Neuronal stem cell (in vitro differentiated cells): ENCODE measurements around the gene CEP131.

Experiments used
- DNase-seq: peaks from one replicate; pipeline ENCODE4 v3.0.0-alpha.2; 2013; ENCODE audit warnings: low spot score
- H2AFZ ChIP-seq: one replicate; pipeline ENCODE4 v1.6.1; 2013; ENCODE audit warnings: mild to moderate bottlenecking, low read length, inconsistent platforms
- H2AK5ac ChIP-seq: 2 replicates; pipeline ENCODE4 v1.6.1; 2013; ENCODE audit warnings: low read depth, mild to moderate bottlenecking, inconsistent platforms, low read length, moderate library complexity, mixed read lengths
- H2BK120ac ChIP-seq: 2 replicates; pipeline ENCODE4 v1.6.1; 2013; ENCODE audit warnings: low read depth, mild to moderate bottlenecking, inconsistent platforms, low read length, moderate library complexity, mixed read lengths
- H2BK12ac ChIP-seq: one replicate; pipeline ENCODE4 v1.6.1; 2013; ENCODE audit warnings: low read length, inconsistent platforms
- H2BK15ac ChIP-seq: 2 replicates; pipeline ENCODE4 v1.6.1; 2013; ENCODE audit warnings: mild to moderate bottlenecking, low read length, inconsistent platforms, mixed read lengths
- H2BK5ac ChIP-seq: one replicate; pipeline ENCODE4 v1.6.1; 2013; ENCODE audit warnings: inconsistent platforms, mild to moderate bottlenecking, low read length, moderate library complexity
- H3K14ac ChIP-seq: one replicate; pipeline ENCODE4 v1.6.1; 2013; ENCODE audit warnings: low read length, inconsistent platforms
- H3K18ac ChIP-seq: 2 replicates; pipeline ENCODE4 v1.6.1; 2013; ENCODE audit warnings: low read length, inconsistent platforms
- H3K23ac ChIP-seq: 2 replicates; pipeline ENCODE4 v1.6.1; 2013; ENCODE audit warnings: low read depth, mild to moderate bottlenecking, mixed read lengths, low read length, inconsistent platforms; ENCODE audit not compliant: poor library complexity
- H3K27ac ChIP-seq: replicated peaks from 3 replicates; pipeline ENCODE4 v1.5.1; 2013; ENCODE audit warnings: low read length, inconsistent platforms
- H3K27me3 ChIP-seq, 3 experiments: 2 replicates each; pipeline ENCODE4 v1.6.1; 2013; ENCODE audit warnings: low read length in 3 of 3, mild to moderate bottlenecking in 2 of 3, inconsistent platforms in 1 of 3, low read depth in 1 of 3, mixed read lengths in 1 of 3, moderate library complexity in 1 of 3; ENCODE audit not compliant: control insufficient read depth in 3 of 3, insufficient read depth in 3 of 3
- H3K36me3 ChIP-seq, 2 donors: replicated peaks in 1 of 2; 2 replicates each; pipeline ENCODE4 v1.6.1; 2013; ENCODE audit warnings: low read length in 2 of 2; ENCODE audit not compliant: control insufficient read depth in 2 of 2, insufficient read depth in 2 of 2
- H3K4ac ChIP-seq: 2 replicates; pipeline ENCODE4 v1.6.1; 2013; ENCODE audit warnings: inconsistent platforms, mild to moderate bottlenecking, low read length, moderate library complexity
- H3K4me1 ChIP-seq, 2 donors: 1 replicate in 1 of 2; 2 replicates in 1 of 2; pipeline ENCODE4 v1.6.1; 2013; ENCODE audit warnings: low read length in 2 of 2, low read depth in 1 of 2; ENCODE audit not compliant: control insufficient read depth in 2 of 2, insufficient read depth in 1 of 2
- H3K4me2 ChIP-seq: one replicate; pipeline ENCODE4 v1.6.1; 2013; ENCODE audit warnings: mild to moderate bottlenecking, low read length, inconsistent platforms; ENCODE audit not compliant: insufficient read depth, poor library complexity, severe bottlenecking
- H3K4me3 ChIP-seq, 2 donors: 2 replicates each; pipeline ENCODE4 v1.5.1; 2013; ENCODE audit warnings: low read length in 2 of 2, mild to moderate bottlenecking in 2 of 2, inconsistent platforms in 1 of 2, moderate library complexity in 1 of 2
- H3K79me1 ChIP-seq: one replicate; pipeline ENCODE4 v1.6.1; 2013; ENCODE audit warnings: low read depth, mild to moderate bottlenecking, inconsistent platforms, low read length, moderate library complexity
- H3K9ac ChIP-seq: one replicate; pipeline ENCODE4 v1.6.1; 2013; ENCODE audit warnings: mild to moderate bottlenecking, low read depth, low read length, inconsistent platforms; ENCODE audit not compliant: poor library complexity
- H3K9me3 ChIP-seq, 2 donors: replicated peaks in 1 of 2; 2 replicates each; pipeline versions ENCODE3 to v1.6.1; 2013; ENCODE audit warnings: low read length in 2 of 2, mild to moderate bottlenecking in 2 of 2, inconsistent platforms in 1 of 2, low read depth in 1 of 2, mixed read lengths in 1 of 2, moderate library complexity in 1 of 2; ENCODE audit not compliant: control insufficient read depth in 2 of 2, insufficient read depth in 1 of 2
- H4K8ac ChIP-seq: one replicate; pipeline ENCODE4 v1.6.1; 2013; ENCODE audit warnings: low read depth, mild to moderate bottlenecking, inconsistent platforms, low read length, moderate library complexity
- H4K91ac ChIP-seq: one replicate; pipeline ENCODE4 v1.6.1; 2013; ENCODE audit warnings: low read length, low read depth, mild to moderate bottlenecking, inconsistent platforms; ENCODE audit not compliant: poor library complexity
- WGBS, 2 donors: extraction: QIAGEN DNeasy Blood & Tissue Kit; methylation state at CpG; one replicate each; pipeline ENCODE4 v1.1.7; 2013; ENCODE audit warnings: missing lambda C conversion rate in 2 of 2, mixed read lengths in 1 of 2; ENCODE audit not compliant: insufficient read length in 2 of 2, insufficient replicate concordance in 1 of 2; ENCODE audit errors: extremely low coverage in 2 of 2; 5-methylcytosine and 5-hydroxymethylcytosine counted together

CEP131 gene

GRCh38 chr17:81171941-81172340, 50.8 kb downstream of the CEP131 start:
- Histone ChIP-seq H2BK12ac (no peak overlapping the region), H3K4me1 (no peaks in the 10 kb centered on the region), H2BK120ac (no peak overlapping the region), H3K23ac (no peak overlapping the region), H3K4ac (no peak overlapping the region), H3K36me3 (peaks cover 0 to 2% of the 10 kb centered on the region in 2 donors), H3K4me3 (no peak overlapping the region), H4K8ac (no peak overlapping the region), H3K9me3 (peaks cover 3 to 7% of the 10 kb centered on the region in 2 donors), H2AFZ (no peak overlapping the region), H3K4me2 (no peak overlapping the region), H2BK15ac (no peak overlapping the region), H2AK5ac (no peak overlapping the region), H2BK5ac (no peak overlapping the region), H3K79me1 (peaks cover 2% of the 10 kb centered on the region), H3K9ac (no peak overlapping the region), H3K14ac (no peak overlapping the region), H4K91ac (no peak overlapping the region), H3K18ac (no peak overlapping the region), H3K27ac (no peak overlapping the region), H3K27me3 (no peaks in the 10 kb centered on the region)
- DNase-seq: no peak
- WGBS, 2 donors: no CpG with 5 or more reads among the region's 8 CpGs

GRCh38 chr17:81170727-81171494, 51.9 kb downstream of the CEP131 start:
- Histone ChIP-seq H2AK5ac (no peak overlapping the region), H2BK120ac (no peak overlapping the region), H3K27ac (no peak overlapping the region), H3K27me3 (no peaks in the 10 kb centered on the region), H3K79me1 (peaks cover 2% of the 10 kb centered on the region), H2AFZ (no peak overlapping the region), H3K18ac (peak overlapping the region; percentile 27), H3K4ac (no peak overlapping the region), H2BK12ac (no peak overlapping the region), H3K4me2 (no peak overlapping the region), H3K9ac (no peak overlapping the region), H3K4me3 (no peak overlapping the region), H2BK5ac (no peak overlapping the region), H3K4me1 (peaks cover 4 to 5% of the 10 kb centered on the region in 2 donors), H3K36me3 (peaks cover 0 to 2% of the 10 kb centered on the region in 2 donors), H4K91ac (no peak overlapping the region), H2BK15ac (no peak overlapping the region), H4K8ac (no peak overlapping the region), H3K23ac (no peak overlapping the region), H3K14ac (no peak overlapping the region), H3K9me3 (peaks cover 3 to 7% of the 10 kb centered on the region in 2 donors)
- no CpG with 5 or more reads among the region's 15 CpGs for WGBS, 2 donors
- DNase-seq: no peak

GRCh38 chr17:81169870-81170309, 52.9 kb downstream of the CEP131 start:
- no peak overlapping the region for H2BK15ac ChIP-seq
- peak overlapping the region in 1 of 2 donors; percentile 73 for H3K4me3 ChIP-seq
- DNase-seq: no peak
- peaks cover 0 to 2% of the 10 kb centered on the region in 2 donors for H3K36me3 ChIP-seq
- no peak overlapping the region for H3K23ac ChIP-seq
- peaks cover 4% of the 10 kb centered on the region for H3K79me1 ChIP-seq
- peaks cover 0 to 6% (median 2%) of the 10 kb centered on the region in 3 experiments for H3K27me3 ChIP-seq
- peak overlapping the region; percentile 4 for H3K9ac ChIP-seq
- H3K4ac ChIP-seq: no peak overlapping the region
- H2BK120ac ChIP-seq: no peak overlapping the region
- no CpG with 5 or more reads among the region's 3 CpGs for WGBS, 2 donors
- H2BK5ac ChIP-seq: no peak overlapping the region
- H2BK12ac ChIP-seq: no peak overlapping the region
- H3K27ac ChIP-seq: no peak overlapping the region
- H3K14ac ChIP-seq: no peak overlapping the region
- H3K9me3 ChIP-seq: peaks cover 0 to 4% of the 10 kb centered on the region in 2 donors
- H3K4me1 ChIP-seq: peaks cover 10 to 13% of the 10 kb centered on the region in 2 donors
- no peak overlapping the region for H3K4me2 ChIP-seq
- H2AFZ ChIP-seq: no peak overlapping the region
- no peak overlapping the region for H4K91ac ChIP-seq
- no peak overlapping the region for H2AK5ac ChIP-seq
- H4K8ac ChIP-seq: no peak overlapping the region
- H3K18ac ChIP-seq: no peak overlapping the region

- H2BK5ac ChIP-seq: no peak overlapping the region
- H3K4me3 ChIP-seq: no peak overlapping the region
- H3K14ac ChIP-seq: no peak overlapping the region
- peaks cover 12 to 19% of the 10 kb centered on the region in 2 donors for H3K4me1 ChIP-seq
- peak overlapping the region; percentile 88 for H2AK5ac ChIP-seq
- peak overlapping the region; percentile 25 for H3K23ac ChIP-seq
- H3K9me3 ChIP-seq: peaks cover 0 to 4% of the 10 kb centered on the region in 2 donors
- no peak overlapping the region for H4K8ac ChIP-seq
- H3K27ac ChIP-seq: no peak overlapping the region
- H3K79me1 ChIP-seq: peaks cover 6% of the 10 kb centered on the region
- peaks cover 0 to 11% (median 2%) of the 10 kb centered on the region in 3 experiments for H3K27me3 ChIP-seq
- peak overlapping the region; percentile 33 for H3K18ac ChIP-seq
- no peak overlapping the region for H3K9ac ChIP-seq
- H4K91ac ChIP-seq: no peak overlapping the region
- H2BK12ac ChIP-seq: no peak overlapping the region
- H3K36me3 ChIP-seq: peaks cover 0 to 2% of the 10 kb centered on the region in 2 donors
- no peak overlapping the region for H2BK15ac ChIP-seq
- H2BK120ac ChIP-seq: no peak overlapping the region
- DNase-seq: no peak
- H2AFZ ChIP-seq: no peak overlapping the region
- WGBS, 2 donors: no CpG with 5 or more reads among the region's 7 CpGs
- H3K4me2 ChIP-seq: no peak overlapping the region
- H3K4ac ChIP-seq: no peak overlapping the region
Observed at GRCh38 chr17:81167638-81168037, 55.1 kb downstream of the CEP131 start.
